Cerebellar nuclear complex (tissue), 1 donor: ENCODE data around the gene TRIM56.

Experiments
- DNase-seq, 2 experiments: peaks; one replicate each; lab custom pipeline; 2025; lab: John Stamatoyannopoulos, UW

TRIM56 gene

DNA sequence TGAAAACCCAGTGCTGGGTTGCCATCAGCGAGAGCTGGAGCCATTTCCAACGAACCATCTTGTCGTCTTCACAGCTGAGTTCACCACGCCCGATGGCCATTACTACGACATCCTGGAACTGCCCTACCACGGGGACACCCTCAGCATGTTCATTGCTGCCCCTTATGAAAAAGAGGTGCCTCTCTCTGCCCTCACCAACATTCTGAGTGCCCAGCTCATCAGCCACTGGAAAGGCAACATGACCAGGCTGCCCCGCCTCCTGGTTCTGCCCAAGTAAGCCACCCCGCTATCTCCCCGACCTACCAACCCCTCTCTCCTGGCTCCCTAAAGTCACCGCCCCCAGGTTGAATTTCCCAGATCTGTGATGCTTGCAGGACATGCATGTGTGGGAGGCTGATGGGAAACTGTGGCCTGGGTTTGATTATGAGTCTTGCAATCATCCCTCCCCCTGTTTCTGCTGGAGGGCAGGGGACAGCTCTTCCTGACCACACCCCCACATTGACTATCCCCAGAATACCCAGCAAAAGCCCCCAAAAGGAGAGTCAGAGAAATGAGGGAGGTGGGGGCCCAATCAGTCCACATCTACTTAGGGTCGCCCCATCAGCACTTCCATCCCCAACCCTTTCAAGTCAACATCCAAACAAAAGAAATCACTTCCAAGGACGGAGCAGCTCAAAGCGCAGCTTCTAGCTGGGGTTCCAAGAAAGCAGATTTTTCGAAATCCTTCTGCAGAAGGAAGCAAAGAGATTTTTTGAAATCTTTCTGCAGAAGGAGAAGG lies 48.5 kb downstream of the TRIM56 start:
- no peak for DNase-seq

DNA sequence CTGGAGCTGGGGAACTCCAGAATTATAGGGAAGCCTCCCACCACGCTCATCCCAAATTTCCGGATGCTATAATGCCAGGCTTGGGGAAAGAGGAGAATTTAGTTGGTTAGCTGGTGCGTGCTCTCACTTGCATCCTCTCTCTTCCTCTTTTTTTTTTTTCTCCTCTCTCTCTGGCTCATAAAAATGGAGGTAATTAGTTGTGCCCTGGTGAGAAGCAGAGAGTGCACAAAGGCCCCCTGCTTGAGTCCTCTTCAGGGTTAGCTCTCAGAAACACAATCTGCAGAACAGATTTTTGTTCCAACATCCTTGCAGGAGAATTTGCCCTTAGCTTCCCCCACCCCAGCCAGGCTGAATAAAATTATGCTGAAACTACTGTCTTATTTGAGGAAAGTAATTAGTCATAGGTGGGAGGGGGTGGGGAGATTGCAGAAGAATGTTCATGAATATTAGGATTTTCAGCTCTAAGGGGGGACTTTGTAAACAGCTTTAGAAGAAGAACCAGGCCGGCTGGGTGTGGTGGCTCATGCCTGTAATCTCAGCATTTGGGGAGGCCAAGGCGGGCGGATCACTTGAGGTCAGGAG lies 49.2 kb downstream of the TRIM56 start:
- DNase-seq, result no peak

DNA sequence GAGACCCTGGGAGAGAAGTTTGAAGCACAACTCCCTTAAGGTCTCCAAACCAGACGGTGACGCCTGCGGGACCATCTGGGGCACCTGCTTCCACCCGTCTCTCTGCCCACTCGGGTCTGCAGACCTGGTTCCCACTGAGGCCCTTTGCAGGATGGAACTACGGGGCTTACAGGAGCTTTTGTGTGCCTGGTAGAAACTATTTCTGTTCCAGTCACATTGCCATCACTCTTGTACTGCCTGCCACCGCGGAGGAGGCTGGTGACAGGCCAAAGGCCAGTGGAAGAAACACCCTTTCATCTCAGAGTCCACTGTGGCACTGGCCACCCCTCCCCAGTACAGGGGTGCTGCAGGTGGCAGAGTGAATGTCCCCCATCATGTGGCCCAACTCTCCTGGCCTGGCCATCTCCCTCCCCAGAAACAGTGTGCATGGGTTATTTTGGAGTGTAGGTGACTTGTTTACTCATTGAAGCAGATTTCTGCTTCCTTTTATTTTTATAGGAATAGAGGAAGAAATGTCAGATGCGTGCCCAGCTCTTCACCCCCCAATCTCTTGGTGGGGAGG lies 52.5 kb downstream of the TRIM56 start:
- DNase-seq, result no peak

DNA sequence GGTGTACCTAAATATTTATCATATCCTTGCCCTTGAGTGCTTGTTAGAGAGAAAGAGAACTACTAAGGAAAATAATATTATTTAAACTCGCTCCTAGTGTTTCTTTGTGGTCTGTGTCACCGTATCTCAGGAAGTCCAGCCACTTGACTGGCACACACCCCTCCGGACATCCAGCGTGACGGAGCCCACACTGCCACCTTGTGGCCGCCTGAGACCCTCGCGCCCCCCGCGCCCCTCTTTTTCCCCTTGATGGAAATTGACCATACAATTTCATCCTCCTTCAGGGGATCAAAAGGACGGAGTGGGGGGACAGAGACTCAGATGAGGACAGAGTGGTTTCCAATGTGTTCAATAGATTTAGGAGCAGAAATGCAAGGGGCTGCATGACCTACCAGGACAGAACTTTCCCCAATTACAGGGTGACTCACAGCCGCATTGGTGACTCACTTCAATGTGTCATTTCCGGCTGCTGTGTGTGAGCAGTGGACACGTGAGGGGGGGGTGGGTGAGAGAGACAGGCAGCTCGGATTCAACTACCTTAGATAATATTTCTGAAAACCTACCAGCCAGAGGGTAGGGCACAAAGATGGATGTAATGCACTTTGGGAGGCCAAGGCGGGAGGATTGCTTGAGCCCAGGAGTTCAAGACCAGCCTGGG lies 53.1 kb downstream of the TRIM56 start:
- no peak for DNase-seq

DNA sequence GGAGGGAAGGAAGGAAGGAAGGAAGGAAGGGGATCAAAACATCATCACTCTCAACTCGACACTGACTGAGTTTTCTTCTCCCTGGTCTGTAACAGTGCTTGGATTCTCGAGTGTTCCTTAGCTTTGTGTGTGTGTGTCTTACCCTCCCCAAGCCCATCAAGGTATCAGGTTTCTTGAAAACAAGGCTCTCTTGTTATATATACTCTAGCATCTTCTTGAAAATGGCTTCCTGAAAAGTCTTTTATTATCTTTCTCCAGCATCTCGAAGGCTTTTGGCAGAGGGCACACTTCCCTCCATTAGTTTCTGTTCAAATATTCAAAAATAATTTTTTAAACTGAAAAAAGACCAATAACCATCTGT lies 55.0 kb downstream of the TRIM56 start:
- no peak for DNase-seq

DNA sequence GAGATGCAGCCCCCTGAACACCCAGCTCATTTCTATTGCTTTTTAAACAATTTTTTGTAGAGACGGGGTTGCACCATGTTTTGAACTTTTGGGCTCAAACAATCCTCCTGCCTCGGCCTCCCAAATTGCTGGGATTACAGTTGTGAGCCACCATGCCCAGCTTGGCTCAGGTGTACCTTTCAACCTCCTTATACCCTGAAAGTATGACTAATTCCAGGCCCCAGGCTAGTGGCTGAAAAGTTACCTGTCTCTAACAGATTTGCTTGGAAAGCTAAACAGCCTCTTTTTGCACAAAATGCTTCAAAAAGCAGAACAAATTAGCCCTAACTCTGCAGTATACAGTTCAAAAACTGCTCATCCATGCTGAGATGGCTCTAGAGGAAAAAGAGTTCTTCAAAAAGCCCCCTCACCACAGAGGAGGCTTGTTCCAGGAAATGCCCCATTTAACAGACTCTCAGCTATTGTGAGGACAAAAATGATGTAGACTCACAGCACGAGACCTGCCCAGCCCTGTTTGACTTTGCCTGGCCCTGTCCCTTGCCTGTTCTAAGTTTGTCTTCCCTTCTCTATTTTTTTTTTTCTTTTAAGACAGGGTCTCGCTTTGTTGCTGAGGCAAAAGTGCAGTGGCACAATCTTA lies 55.6 kb downstream of the TRIM56 start:
- DNase-seq, result no peak
